Tibial nerve (tissue), 4 donors: ENCODE results near the gene MEIS1. TPM values are rescaled to one million over a fixed set of nuclear protein-coding genes. Genes with fewer than 3 reads are reported as not detected.

Experiments used
- DNase-seq, 2 donors: peaks; one replicate each; pipeline ENCODE4 v3.0.0-alpha.2; 2019; ENCODE audit warnings: low spot score in 2 of 2
- H3K27ac ChIP-seq, 4 donors: fragments of 200-600 bp; sonication (generic) in 3 of 4; one replicate each; pipeline ENCODE4 v1.5.1; 2017 to 2019; ENCODE audit warnings: mild to moderate bottlenecking in 1 of 4
- H3K27me3 ChIP-seq, 2 donors: fragments of 200-600 bp; sonication (generic) in 1 of 2; one replicate each; pipeline versions ENCODE4 v1.5.1 to v1.6.0; 2017 to 2019
- H3K36me3 ChIP-seq, 3 donors: fragments of 200-600 bp; sonication (generic); one replicate each; pipeline ENCODE4 v1.5.1; 2018 to 2019
- H3K4me1 ChIP-seq, 4 donors: fragments of 200-600 bp; sonication (generic) in 3 of 4; one replicate each; pipeline ENCODE4 v1.5.1; 2017 to 2019
- H3K4me3 ChIP-seq, 4 donors: fragments of 200-600 bp; sonication (generic) in 3 of 4; one replicate each; pipeline ENCODE4 v1.5.1; 2017 to 2019; ENCODE audit warnings: mild to moderate bottlenecking in 1 of 4, moderate library complexity in 1 of 4
- H3K9me3 ChIP-seq, 4 donors: fragments of 200-600 bp; sonication (generic) in 3 of 4; one replicate each; pipeline ENCODE4 v1.5.1; 2017 to 2019
- EP300 ChIP-seq, 2 donors: sonication (generic); formaldehyde crosslinking; IDR thresholded peaks; one replicate each; pipeline ENCODE4 v1.6.1; 2017; ENCODE audit warnings: antibody characterized with exemption in 2 of 2, mild to moderate bottlenecking in 1 of 2
- POLR2A ChIP-seq, 2 donors: fragments of 450-650 bp; IDR thresholded peaks; one replicate each; pipeline ENCODE4 v1.6.1; 2017; ENCODE audit warnings: antibody characterized with exemption in 2 of 2, mild to moderate bottlenecking in 2 of 2, moderate library complexity in 2 of 2
- WGBS, 2 donors: methylation state at CpG; one replicate each; pipeline ENCODE4 v1.1.5; 2018; 5-methylcytosine and 5-hydroxymethylcytosine counted together
- total RNA-seq, 4 donors: library from RNA; depleted of rRNA; stranded (reverse); fragments of >200 nt; gene quantifications; one replicate each; pipeline ENCODE4 v1.1.0, GENCODE V29; 2016
- TF ChIP-seq, protein P1 (sequence below), 5 experiments: fragments of 200-600 bp in 3 of 5; fragments of 450-650 bp in 2 of 5; sonication (generic) in 3 of 5; IDR thresholded peaks; one replicate each; pipeline ENCODE4 v1.5.1; 2016 to 2019; ENCODE audit warnings: antibody characterized with exemption in 5 of 5, mild to moderate bottlenecking in 3 of 5, moderate library complexity in 2 of 5

Gene MEIS1
- total RNA-seq, 4 donors from 2014 or later = 9.0 to 18.4 (median 12.5) TPM

DNA sequence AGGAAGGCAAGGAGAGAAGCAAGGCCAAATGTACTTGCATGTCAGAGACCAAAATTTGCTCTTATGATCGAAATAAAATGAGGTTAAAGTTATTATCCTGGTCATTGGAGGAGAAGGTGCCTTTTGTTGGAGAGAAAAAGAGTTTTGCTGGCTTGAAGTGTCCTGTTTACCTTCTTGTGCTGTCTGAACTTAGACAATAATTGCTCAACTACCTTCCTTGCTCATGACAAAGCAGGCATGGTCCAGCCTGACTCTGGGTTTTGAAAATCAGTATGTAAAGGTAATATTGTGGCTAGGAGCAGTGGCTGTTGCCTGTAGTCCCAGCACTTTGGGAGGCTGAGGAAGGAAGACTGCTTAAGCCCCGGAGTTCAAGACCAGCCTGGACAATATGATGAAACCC lies 89.1 kb downstream of the MEIS1 start:
- H3K9me3 ChIP-seq = no peaks in the 10 kb centered on the region
- 90 to 91% methylated on average over 2 of the region's 2 CpGs for WGBS, 2 donors
- no peak overlapping the region for H3K4me3 ChIP-seq
- no peak overlapping the region for H3K27ac ChIP-seq
- no peaks in the 10 kb centered on the region for H3K4me1 ChIP-seq
- no peaks in the 10 kb centered on the region for H3K27me3 ChIP-seq
- TF ChIP-seq POLR2A (IDR thresholded peaks at IDR 0.05) = no peak
- TF ChIP-seq, protein P1, sequence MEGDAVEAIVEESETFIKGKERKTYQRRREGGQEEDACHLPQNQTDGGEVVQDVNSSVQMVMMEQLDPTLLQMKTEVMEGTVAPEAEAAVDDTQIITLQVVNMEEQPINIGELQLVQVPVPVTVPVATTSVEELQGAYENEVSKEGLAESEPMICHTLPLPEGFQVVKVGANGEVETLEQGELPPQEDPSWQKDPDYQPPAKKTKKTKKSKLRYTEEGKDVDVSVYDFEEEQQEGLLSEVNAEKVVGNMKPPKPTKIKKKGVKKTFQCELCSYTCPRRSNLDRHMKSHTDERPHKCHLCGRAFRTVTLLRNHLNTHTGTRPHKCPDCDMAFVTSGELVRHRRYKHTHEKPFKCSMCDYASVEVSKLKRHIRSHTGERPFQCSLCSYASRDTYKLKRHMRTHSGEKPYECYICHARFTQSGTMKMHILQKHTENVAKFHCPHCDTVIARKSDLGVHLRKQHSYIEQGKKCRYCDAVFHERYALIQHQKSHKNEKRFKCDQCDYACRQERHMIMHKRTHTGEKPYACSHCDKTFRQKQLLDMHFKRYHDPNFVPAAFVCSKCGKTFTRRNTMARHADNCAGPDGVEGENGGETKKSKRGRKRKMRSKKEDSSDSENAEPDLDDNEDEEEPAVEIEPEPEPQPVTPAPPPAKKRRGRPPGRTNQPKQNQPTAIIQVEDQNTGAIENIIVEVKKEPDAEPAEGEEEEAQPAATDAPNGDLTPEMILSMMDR (IDR thresholded peaks at IDR 0.05) = no peak
- TF ChIP-seq EP300 (IDR thresholded peaks at IDR 0.05) = no peak
- no peaks in the 10 kb centered on the region for H3K36me3 ChIP-seq
- DNase-seq = no peak

DNA sequence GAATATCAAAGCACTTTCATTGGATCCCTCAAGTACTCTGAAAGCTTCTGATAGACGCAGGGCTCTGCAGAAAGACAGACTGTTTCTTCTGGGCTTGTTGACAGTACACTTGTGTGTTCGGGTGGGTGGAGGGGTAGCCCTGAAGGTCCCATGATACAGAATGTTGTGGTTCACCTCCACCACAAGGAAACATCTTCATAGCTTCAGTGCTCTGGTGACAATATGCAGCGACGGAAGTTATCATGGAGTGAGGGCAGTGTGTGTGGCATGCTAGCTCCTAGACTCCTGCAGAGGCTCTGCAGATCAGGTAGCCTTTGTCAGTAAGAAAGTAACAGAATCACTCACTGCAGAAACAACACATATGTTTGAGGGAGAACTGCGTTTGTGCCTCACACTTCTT lies 90.7 kb downstream of the MEIS1 start:
- Histone ChIP-seq H3K4me1 (no peaks in the 10 kb centered on the region), H3K36me3 (no peaks in the 10 kb centered on the region), H3K4me3 (no peak overlapping the region), H3K27me3 (no peaks in the 10 kb centered on the region), H3K27ac (no peak overlapping the region), H3K9me3 (no peaks in the 10 kb centered on the region)
- TF ChIP-seq, protein P1 (IDR thresholded peaks at IDR 0.05) = no peak
- no peak for TF ChIP-seq EP300 (IDR thresholded peaks at IDR 0.05)
- no peak for TF ChIP-seq POLR2A (IDR thresholded peaks at IDR 0.05)
- 63 to 87% methylated on average over 5 of the region's 5 CpGs for WGBS, 2 donors
- DNase-seq = no peak

DNA sequence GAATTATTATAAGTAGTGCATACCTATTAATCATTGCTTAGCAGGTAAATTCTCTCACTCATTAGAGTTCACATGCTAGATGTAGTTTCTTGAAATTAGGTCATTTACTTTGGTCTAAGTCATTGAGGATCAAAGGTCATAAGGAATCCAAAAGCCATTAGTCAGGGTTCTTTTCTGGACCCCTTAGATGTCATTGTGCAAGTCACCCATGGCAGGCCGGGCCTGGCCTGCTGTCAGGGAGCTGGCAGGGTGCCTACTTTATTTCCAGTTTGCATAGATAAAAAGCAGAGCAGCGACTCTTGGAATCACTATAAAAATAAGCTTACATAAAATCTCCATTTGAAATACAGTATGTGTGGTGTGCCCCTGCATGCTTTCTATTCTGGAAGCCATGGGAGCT lies 91.3 kb downstream of the MEIS1 start:
- no peaks in the 10 kb centered on the region for H3K36me3 ChIP-seq
- TF ChIP-seq EP300 (IDR thresholded peaks at IDR 0.05) (no peak), POLR2A (IDR thresholded peaks at IDR 0.05) (no peak)
- TF ChIP-seq, protein P1 (IDR thresholded peaks at IDR 0.05) = no peak
- 26 to 31% methylated on average over 2 of the region's 2 CpGs for WGBS, 2 donors
- DNase-seq = no peak
- H3K9me3 ChIP-seq = no peaks in the 10 kb centered on the region
- no peak overlapping the region for H3K4me3 ChIP-seq
- no peaks in the 10 kb centered on the region for H3K4me1 ChIP-seq
- H3K27me3 ChIP-seq = no peaks in the 10 kb centered on the region
- no peak overlapping the region for H3K27ac ChIP-seq

- Histone ChIP-seq H3K9me3 (no peaks in the 10 kb centered on the region), H3K4me3 (no peak overlapping the region), H3K4me1 (no peaks in the 10 kb centered on the region), H3K27me3 (no peaks in the 10 kb centered on the region), H3K27ac (no peak overlapping the region), H3K36me3 (no peaks in the 10 kb centered on the region)
- TF ChIP-seq EP300 (IDR thresholded peaks at IDR 0.05) (no peak), POLR2A (IDR thresholded peaks at IDR 0.05) (no peak)
- TF ChIP-seq, protein P1 (IDR thresholded peaks at IDR 0.05) = no peak
- DNase-seq = no peak
- 100% methylated on average over 1 of the region's 1 CpG for WGBS, 2 donors
These were observed 94.2 kb downstream of the MEIS1 start for GRCh38 chr2:66528974-66529724.

- 94 to 100% methylated on average over 3 of the region's 3 CpGs for WGBS, 2 donors
- Histone ChIP-seq H3K36me3 (no peaks in the 10 kb centered on the region), H3K27ac (no peak overlapping the region), H3K27me3 (no peaks in the 10 kb centered on the region), H3K4me1 (no peaks in the 10 kb centered on the region), H3K9me3 (no peaks in the 10 kb centered on the region), H3K4me3 (no peak overlapping the region)
- DNase-seq = no peak
- no peak for TF ChIP-seq POLR2A (IDR thresholded peaks at IDR 0.05)
- TF ChIP-seq, protein P1 (IDR thresholded peaks at IDR 0.05) = no peak
- TF ChIP-seq EP300 (IDR thresholded peaks at IDR 0.05) = no peak
These were observed 95.7 kb downstream of the MEIS1 start for GRCh38 chr2:66530651-66531050.
